Mesenchymal stem cell (in vitro differentiated cells and primary cell): ENCODE measurements around the gene NEXMIF.

Experiments
- DNase-seq: peaks from one replicate; pipeline ENCODE4 v3.0.0-alpha.2; 2013
- H2AFZ ChIP-seq: one replicate; pipeline ENCODE4 v1.6.1; 2013; ENCODE audit warnings: low read depth, mild to moderate bottlenecking, control low read depth, inconsistent platforms, low read length, moderate library complexity
- H2AK5ac ChIP-seq: 2 replicates; pipeline ENCODE4 v1.6.1; 2013; ENCODE audit warnings: low read length, moderate library complexity, mild to moderate bottlenecking, inconsistent platforms; ENCODE audit not compliant: severe bottlenecking
- H2BK120ac ChIP-seq: one replicate; pipeline ENCODE4 v1.6.1; 2013; ENCODE audit warnings: low read depth, mild to moderate bottlenecking, inconsistent platforms, low read length, moderate library complexity
- H2BK12ac ChIP-seq, 2 experiments: one replicate each; pipeline ENCODE4 v1.6.1; 2013; ENCODE audit warnings: inconsistent platforms in 2 of 2, low read length in 2 of 2, mild to moderate bottlenecking in 2 of 2, moderate library complexity in 2 of 2, control low read depth in 1 of 2
- H2BK15ac ChIP-seq: one replicate; pipeline ENCODE4 v1.6.1; 2013; ENCODE audit warnings: mild to moderate bottlenecking, low read depth, inconsistent platforms; ENCODE audit not compliant: poor library complexity, severe bottlenecking
- H2BK5ac ChIP-seq: 2 replicates; pipeline ENCODE4 v1.6.1; 2013; ENCODE audit warnings: low read depth, mild to moderate bottlenecking, low read length, control low read depth, inconsistent platforms; ENCODE audit not compliant: poor library complexity, severe bottlenecking
- H3K14ac ChIP-seq, 2 experiments: one replicate each; pipeline ENCODE4 v1.6.1; 2013; ENCODE audit warnings: inconsistent platforms in 2 of 2, low read length in 2 of 2, control low read depth in 1 of 2, mild to moderate bottlenecking in 1 of 2, moderate library complexity in 1 of 2
- H3K18ac ChIP-seq, 2 experiments: one replicate each; pipeline ENCODE4 v1.6.1; 2013; ENCODE audit warnings: inconsistent platforms in 2 of 2, low read length in 2 of 2, control low read depth in 1 of 2, low read depth in 1 of 2, mild to moderate bottlenecking in 1 of 2
- H3K23ac ChIP-seq, 2 experiments: one replicate each; pipeline ENCODE4 v1.6.1; 2013; ENCODE audit warnings: inconsistent platforms in 2 of 2, low read length in 2 of 2, mild to moderate bottlenecking in 2 of 2, moderate library complexity in 2 of 2, control low read depth in 1 of 2
- H3K27ac ChIP-seq: 2 replicates; pipeline ENCODE4 v1.5.1; 2013; ENCODE audit warnings: mild to moderate bottlenecking, moderate library complexity, low read length, control low read depth, inconsistent platforms; ENCODE audit not compliant: poor library complexity, severe bottlenecking
- H3K27me3 ChIP-seq, 2 experiments: 2 replicates each; pipeline versions ENCODE4 v1.6.1 to v1.7.0; 2013; ENCODE audit warnings: low read length in 2 of 2, mild to moderate bottlenecking in 2 of 2, moderate library complexity in 2 of 2, control low read depth in 1 of 2, inconsistent platforms in 1 of 2; ENCODE audit not compliant: control insufficient read depth in 1 of 2, insufficient read depth in 1 of 2
- H3K36me3 ChIP-seq, 2 experiments: 2 replicates each; pipeline versions ENCODE4 v1.6.1 to v1.7.0; 2013; ENCODE audit warnings: low read length in 2 of 2, control low read depth in 1 of 2, inconsistent platforms in 1 of 2, low read depth in 1 of 2, mild to moderate bottlenecking in 1 of 2; ENCODE audit not compliant: insufficient read depth in 2 of 2, control insufficient read depth in 1 of 2
- H3K4ac ChIP-seq, 2 experiments: one replicate each; pipeline ENCODE4 v1.6.1; 2013; ENCODE audit warnings: inconsistent platforms in 2 of 2, low read length in 2 of 2, mild to moderate bottlenecking in 2 of 2, moderate library complexity in 2 of 2, control low read depth in 1 of 2, low read depth in 1 of 2
- H3K4me1 ChIP-seq: 2 replicates; pipeline ENCODE4 v1.6.1; 2013; ENCODE audit warnings: low read depth, low read length, control low read depth; ENCODE audit not compliant: control insufficient read depth, insufficient read depth
- H3K4me2 ChIP-seq: 2 replicates; pipeline ENCODE4 v1.6.1; 2013; ENCODE audit warnings: low read length, mild to moderate bottlenecking, inconsistent platforms; ENCODE audit not compliant: poor library complexity, severe bottlenecking
- H3K4me3 ChIP-seq, 2 experiments: 2 replicates each; pipeline versions ENCODE4 v1.5.1 to v1.7.0; 2013; ENCODE audit warnings: low read length in 2 of 2, mild to moderate bottlenecking in 2 of 2, control low read depth in 1 of 2, low read depth in 1 of 2; ENCODE audit not compliant: insufficient read depth in 1 of 2
- H3K79me1 ChIP-seq: replicated peaks from 2 replicates; pipeline ENCODE4 v1.6.1; 2013; ENCODE audit warnings: mild to moderate bottlenecking, control low read depth, low read length, inconsistent platforms; ENCODE audit not compliant: poor library complexity, severe bottlenecking
- H3K9ac ChIP-seq: 2 replicates; pipeline ENCODE4 v1.7.0; 2013; ENCODE audit warnings: mild to moderate bottlenecking, low read length, moderate library complexity
- H3K9me3 ChIP-seq: 2 replicates; pipeline ENCODE4 v1.7.0; 2013; ENCODE audit warnings: mild to moderate bottlenecking, low read length; ENCODE audit not compliant: control insufficient read depth
- H4K8ac ChIP-seq: one replicate; pipeline ENCODE4 v1.6.1; 2013; ENCODE audit warnings: inconsistent platforms, mild to moderate bottlenecking, low read length, moderate library complexity
- H4K91ac ChIP-seq: one replicate; pipeline ENCODE4 v1.6.1; 2013; ENCODE audit warnings: mild to moderate bottlenecking, low read length, inconsistent platforms
- WGBS: methylation state at CpG from one replicate; pipeline ENCODE4 v1.1.7; 2013; ENCODE audit warnings: mixed read lengths; 5-methylcytosine and 5-hydroxymethylcytosine counted together

NEXMIF gene

GRCh38 chrX:74800062-74800461, 125.2 kb downstream of the NEXMIF start:
- H3K18ac ChIP-seq: no peak overlapping the region
- no peak overlapping the region for H3K23ac ChIP-seq
- H4K8ac ChIP-seq: no peak overlapping the region
- no peak overlapping the region for H3K4me3 ChIP-seq
- no peak overlapping the region for H2BK12ac ChIP-seq
- no peak overlapping the region for H2BK120ac ChIP-seq
- no peaks in the 10 kb centered on the region for H3K4me1 ChIP-seq
- H4K91ac ChIP-seq: no peak overlapping the region
- H2BK15ac ChIP-seq: no peak overlapping the region
- no peak overlapping the region for H3K4ac ChIP-seq
- H3K9ac ChIP-seq: no peak overlapping the region
- DNase-seq: no peak
- H3K79me1 ChIP-seq: no peaks in the 10 kb centered on the region
- H3K27me3 ChIP-seq: no peaks in the 10 kb centered on the region
- 100% methylated on average over 1 of the region's 2 CpGs for WGBS
- H3K36me3 ChIP-seq: no peaks in the 10 kb centered on the region
- no peak overlapping the region for H2AFZ ChIP-seq
- no peak overlapping the region for H2BK5ac ChIP-seq
- no peak overlapping the region for H3K14ac ChIP-seq
- no peaks in the 10 kb centered on the region for H3K9me3 ChIP-seq
- no peak overlapping the region for H2AK5ac ChIP-seq
- no peak overlapping the region for H3K27ac ChIP-seq
- H3K4me2 ChIP-seq: no peak overlapping the region

DNA sequence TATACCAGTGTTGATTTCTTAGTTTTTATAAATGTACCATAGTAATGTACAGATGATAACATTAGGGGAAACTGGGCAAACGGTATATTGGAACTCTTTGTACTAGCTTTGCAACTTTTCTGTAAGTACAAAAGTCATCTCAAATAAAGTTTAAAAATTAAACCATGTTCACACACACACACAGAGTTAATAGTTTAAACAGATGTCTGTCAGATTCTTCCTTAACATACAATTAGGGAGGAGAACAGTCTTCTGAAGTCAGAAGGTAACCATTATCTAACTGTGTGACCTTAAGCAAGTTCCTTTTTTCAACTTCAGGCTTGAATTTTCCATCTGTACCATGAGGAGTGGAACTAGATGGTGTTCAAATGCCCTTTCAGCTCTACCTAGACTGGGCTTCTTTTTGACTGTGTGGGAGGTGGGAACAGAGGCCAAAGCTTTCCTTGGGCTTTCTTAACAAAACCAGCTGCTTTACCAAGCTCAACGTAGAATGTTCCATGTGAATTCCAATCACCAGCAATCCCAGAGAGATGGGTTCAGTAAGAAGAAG, 127.8 kb downstream of the NEXMIF start:
- Histone ChIP-seq H2AFZ (no peak overlapping the region), H3K4me3 (no peak overlapping the region), H4K91ac (no peak overlapping the region), H2BK5ac (no peak overlapping the region), H4K8ac (no peak overlapping the region), H2BK120ac (no peak overlapping the region), H3K4me2 (no peak overlapping the region), H2AK5ac (no peak overlapping the region), H3K18ac (no peak overlapping the region), H3K4ac (no peak overlapping the region), H3K27ac (no peak overlapping the region), H2BK12ac (no peak overlapping the region), H3K4me1 (no peaks in the 10 kb centered on the region), H3K14ac (no peak overlapping the region), H3K27me3 (no peaks in the 10 kb centered on the region), H3K36me3 (no peaks in the 10 kb centered on the region), H3K23ac (no peak overlapping the region), H2BK15ac (no peak overlapping the region), H3K79me1 (no peaks in the 10 kb centered on the region), H3K9ac (no peak overlapping the region), H3K9me3 (no peaks in the 10 kb centered on the region)
- no CpG with 5 or more reads among the region's 2 CpGs for WGBS
- no peak for DNase-seq

GRCh38 chrX:74788545-74789086, 136.6 kb downstream of the NEXMIF start:
- Histone ChIP-seq H3K18ac (no peak overlapping the region), H2AK5ac (no peak overlapping the region), H2BK15ac (no peak overlapping the region), H3K4me2 (no peak overlapping the region), H3K27ac (no peak overlapping the region), H3K27me3 (peaks cover 0 to 4% of the 10 kb centered on the region in 2 experiments), H4K91ac (no peak overlapping the region), H3K9ac (no peak overlapping the region), H3K4me3 (no peak overlapping the region), H2AFZ (no peak overlapping the region), H2BK5ac (no peak overlapping the region), H2BK12ac (no peak overlapping the region), H3K4me1 (no peaks in the 10 kb centered on the region), H3K4ac (no peak overlapping the region), H3K36me3 (no peaks in the 10 kb centered on the region), H3K9me3 (no peaks in the 10 kb centered on the region), H3K23ac (no peak overlapping the region), H3K79me1 (no peaks in the 10 kb centered on the region), H3K14ac (no peak overlapping the region), H2BK120ac (no peak overlapping the region), H4K8ac (no peak overlapping the region)
- DNase-seq: no peak
- WGBS: no CpG with 5 or more reads among the region's 1 CpG

DNA sequence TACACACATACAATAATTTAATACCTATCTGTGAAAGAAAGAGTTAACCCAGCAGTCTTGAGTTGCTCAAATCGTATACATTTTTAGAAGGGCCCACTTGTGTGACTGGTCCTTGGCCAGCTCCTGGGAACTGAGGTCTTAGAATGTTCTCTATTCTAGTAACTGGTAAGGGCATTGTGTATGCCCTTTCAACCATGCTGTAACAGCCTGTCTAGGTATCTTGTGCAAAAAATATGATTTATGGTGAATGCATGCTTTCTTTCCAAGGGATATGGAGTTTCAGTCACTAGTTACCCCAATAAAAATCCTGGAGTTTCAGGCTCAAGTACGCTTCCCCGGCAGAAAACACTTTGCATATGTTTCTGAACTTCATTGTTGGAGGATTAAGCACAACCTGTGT, 140.6 kb downstream of the NEXMIF start:
- Histone ChIP-seq H3K27ac (no peak overlapping the region), H3K27me3 (peaks cover 0 to 4% of the 10 kb centered on the region in 2 experiments), H2BK120ac (no peak overlapping the region), H3K14ac (no peak overlapping the region), H2BK15ac (no peak overlapping the region), H3K23ac (no peak overlapping the region), H2AFZ (no peak overlapping the region), H4K91ac (no peak overlapping the region), H3K79me1 (no peaks in the 10 kb centered on the region), H2BK5ac (no peak overlapping the region), H3K36me3 (no peaks in the 10 kb centered on the region), H3K18ac (no peak overlapping the region), H3K9me3 (no peaks in the 10 kb centered on the region), H3K4me1 (no peaks in the 10 kb centered on the region), H4K8ac (no peak overlapping the region), H3K4ac (no peak overlapping the region), H3K4me2 (no peak overlapping the region), H3K4me3 (no peak overlapping the region), H2BK12ac (no peak overlapping the region), H2AK5ac (no peak overlapping the region), H3K9ac (no peak overlapping the region)
- DNase-seq: no peak
- WGBS: 84% methylated on average over 3 of the region's 3 CpGs
